GM18499 (cell line): Measurements from ENCODE around the gene MYOF.
"Not testable (repeated sequence)": the region's sequence is repeated elsewhere in the genome, so short reads cannot be mapped to it uniquely, and the experiment has no call there.

Experiments
- ATAC-seq: cut with Tn5 transposase; IDR thresholded peaks from one replicate; pipeline ENCODE4 v1.9.1; 2021; ENCODE audit warnings: moderate number of reproducible peaks; ENCODE audit not compliant: insufficient read depth, unreplicated experiment

Gene MYOF

DNA sequence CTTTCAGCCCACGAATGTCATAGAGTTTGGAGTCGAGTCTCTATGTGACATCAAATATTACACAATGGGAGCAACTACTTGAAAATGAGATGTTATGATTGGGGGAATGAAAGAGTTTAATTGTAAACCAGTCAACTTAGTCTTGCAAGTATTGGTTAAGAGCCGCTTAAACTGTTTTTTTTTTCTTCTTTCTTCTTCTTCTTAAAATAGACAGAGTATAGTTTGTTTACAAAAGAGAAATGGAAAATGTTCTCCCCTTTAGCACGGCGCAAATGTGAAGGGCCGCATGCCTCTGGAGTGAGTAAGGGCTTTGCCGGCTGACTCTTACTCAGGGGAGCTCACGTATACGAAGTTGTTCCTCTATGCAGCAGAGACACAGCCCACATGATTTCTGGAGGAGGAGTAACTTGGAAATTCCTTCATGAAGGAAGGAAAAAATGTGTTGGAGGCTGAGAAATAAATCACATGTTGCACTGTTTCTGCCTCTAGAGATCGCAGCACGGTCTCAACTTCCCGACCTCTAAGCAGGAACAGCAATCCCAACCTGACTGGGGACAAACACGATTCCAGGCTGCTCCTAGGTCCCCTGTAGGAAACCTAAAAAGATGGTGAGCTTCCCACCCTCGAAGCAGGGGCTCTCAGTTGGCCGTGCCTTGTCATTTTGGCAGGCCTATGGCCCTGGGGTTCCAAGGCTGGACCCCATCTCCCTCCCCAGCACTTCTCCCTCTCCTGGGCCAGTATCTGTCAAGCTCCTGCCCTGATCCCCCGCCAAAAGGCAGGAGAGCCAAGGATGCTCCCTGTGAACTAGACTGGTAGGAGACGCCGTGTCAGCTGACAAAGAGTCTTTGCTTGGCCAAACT lies 44.8 kb downstream of the MYOF start:
- no peak for ATAC-seq

DNA sequence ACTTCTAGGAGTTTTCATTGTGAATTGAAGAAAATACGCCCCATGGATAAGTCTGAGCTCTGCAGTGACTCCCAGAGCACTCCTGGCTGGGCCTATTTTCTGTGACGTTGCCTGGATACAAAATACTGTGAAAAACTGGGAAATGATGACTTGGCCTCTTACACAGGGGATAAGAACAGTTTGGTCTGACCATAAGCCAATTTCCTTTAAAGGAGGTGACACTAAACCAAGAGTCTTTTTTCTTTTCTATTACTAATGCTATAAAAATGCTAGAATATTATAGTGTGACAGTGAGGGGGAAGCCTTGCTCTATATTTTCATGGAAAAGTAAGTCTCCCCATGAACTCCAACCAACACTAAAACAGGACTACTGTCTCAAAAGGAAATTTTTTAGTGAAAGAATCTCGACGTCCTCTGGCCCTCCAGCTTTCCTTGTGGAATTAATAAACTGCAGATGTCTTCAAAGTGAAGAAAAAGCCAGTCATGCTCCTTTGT lies 45.5 kb downstream of the MYOF start:
- no peak for ATAC-seq

DNA sequence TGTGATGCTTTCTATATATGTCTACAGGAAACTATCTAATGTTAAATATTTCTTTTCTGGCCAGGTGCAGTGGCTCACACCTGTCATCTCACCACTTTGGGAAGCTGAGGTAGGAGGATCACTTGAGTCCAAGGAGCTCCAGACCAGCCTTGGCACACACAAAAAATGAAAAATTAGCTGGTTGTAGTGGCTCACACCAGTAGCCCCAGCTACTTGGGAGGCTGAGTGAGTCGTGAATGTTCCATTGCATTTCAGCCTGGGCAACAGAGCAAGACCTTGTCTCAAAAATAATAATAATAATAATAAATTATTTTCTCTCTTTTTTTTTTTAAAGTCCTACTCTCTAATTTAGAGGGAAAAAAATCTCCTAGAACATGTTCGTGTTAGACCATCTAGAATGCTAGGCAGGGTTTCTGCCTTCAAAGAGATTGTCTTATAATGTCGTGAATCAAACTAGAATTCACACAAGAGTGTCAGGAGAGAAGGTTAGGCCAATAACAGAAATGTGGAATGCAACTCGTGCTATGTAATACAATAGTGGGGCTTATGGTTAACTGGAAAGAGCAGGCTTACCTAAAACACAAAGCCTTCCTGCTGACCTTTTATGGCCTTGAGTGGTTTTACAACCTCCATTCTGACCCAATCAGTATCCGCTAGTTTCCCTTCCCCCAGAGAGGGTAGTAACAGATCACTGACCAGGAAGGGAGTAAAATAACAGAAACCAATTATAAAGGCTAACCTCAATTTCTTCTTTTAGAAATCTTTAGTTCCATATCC lies 46.3 kb downstream of the MYOF start:
- no peak for ATAC-seq

DNA sequence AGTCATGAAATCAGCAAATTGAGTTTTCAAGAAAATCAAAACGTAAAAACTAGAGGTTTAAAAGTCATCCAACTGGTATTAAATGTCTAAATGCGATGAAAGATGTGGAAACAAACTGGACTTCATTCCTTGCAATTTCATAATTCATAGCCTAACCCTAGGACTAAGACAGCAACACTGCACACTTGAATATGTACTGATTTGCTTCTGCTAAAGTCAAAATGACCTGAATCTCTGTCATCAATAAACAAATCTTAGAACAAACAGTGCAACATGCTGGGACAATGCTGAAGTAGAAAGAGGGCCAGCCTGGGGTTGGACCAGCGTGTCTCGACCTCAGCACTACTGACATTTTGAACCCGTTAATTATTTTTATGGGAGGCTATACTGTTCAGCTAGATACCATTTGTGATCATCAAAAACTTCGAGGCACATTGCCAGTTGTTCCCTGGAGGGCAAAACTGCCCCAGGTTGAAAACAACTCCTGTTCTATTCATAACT lies 47.1 kb downstream of the MYOF start:
- ATAC-seq: no peak

DNA sequence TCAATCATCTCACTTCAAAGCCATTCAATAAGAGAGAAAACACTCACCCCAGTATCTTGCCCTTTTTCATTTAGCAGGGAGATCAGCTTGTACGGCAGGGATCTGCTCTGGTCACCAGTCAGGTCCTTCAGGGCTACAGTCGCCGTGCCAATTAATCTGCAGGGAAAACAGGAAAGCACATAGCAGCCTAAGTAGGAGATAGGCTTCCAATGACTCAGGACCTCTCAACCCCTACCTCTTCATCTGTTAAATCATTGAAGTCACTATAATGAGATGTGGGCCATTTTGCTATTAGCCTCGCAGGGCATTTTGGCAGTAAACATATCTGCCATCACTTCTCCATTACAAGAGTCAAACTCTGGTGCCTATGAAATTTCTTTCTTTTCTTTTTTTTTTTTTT lies 50.8 kb downstream of the MYOF start:
- ATAC-seq: no peak

DNA sequence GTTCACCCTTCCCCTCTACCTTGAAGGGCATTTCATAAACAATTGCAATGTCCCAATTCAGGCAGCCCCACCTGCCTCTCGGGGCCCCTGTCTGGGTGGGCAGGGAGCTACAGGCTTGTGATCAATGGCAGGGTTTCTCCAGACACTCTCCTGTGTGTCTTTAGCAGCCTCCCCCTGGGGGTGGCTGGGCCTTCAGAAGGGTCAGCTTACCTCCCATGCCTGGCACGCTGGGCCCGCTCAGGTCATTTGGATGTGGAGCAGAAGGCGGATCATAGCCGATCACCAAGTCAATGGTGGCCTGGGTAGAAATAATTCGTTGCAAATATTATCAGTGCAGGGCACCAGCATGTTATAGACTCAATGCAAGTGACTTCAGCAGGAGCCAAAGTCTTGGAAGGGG lies 56.3 kb downstream of the MYOF start:
- no peak for ATAC-seq

DNA sequence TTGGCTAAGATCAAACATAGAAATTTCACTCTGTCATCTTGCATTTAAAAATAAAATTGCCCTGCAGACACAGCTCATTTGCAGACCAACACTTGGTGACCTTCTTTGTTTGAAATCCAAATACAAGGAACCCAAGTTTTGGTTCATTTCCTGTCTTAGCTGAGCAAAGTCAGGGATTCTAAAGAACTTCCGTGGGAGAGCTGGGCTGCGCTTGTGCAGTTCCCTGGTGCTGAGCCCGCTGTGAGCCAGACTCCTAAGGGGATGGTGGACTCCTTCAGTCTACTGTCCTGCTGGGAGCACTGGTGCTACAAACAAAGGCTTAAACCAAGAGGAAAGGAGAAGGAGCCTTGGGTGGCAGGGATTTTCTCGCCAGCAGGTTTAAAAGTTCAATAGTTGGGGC lies 60.0 kb downstream of the MYOF start:
- ATAC-seq: no peak

GRCh38 chr10:93420944-93421825 lies 60.9 kb downstream of the MYOF start:
- no peak for ATAC-seq

GRCh38 chr10:93420091-93420490 lies 62.0 kb downstream of the MYOF start:
- no peak for ATAC-seq

DNA sequence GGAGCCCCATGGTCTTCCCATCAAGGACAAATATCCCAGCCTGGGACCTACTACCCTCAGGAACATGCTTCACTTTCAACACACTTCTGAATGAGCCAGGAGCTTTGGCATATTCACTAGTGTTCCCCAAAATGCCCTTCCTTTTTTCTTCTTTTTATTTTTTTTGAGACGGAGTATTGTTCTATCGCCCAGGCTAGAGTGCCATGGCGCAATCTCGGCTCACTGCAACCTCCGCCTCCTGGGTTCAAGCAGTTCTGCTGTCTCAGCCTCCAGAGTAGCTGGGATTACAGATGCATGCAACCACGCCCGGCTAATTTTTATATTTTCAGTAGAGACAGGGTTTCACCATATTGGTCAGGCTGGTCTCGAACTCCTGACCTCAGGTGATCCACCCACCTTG lies 63.1 kb downstream of the MYOF start:
- ATAC-seq: not testable (repeated sequence)

DNA sequence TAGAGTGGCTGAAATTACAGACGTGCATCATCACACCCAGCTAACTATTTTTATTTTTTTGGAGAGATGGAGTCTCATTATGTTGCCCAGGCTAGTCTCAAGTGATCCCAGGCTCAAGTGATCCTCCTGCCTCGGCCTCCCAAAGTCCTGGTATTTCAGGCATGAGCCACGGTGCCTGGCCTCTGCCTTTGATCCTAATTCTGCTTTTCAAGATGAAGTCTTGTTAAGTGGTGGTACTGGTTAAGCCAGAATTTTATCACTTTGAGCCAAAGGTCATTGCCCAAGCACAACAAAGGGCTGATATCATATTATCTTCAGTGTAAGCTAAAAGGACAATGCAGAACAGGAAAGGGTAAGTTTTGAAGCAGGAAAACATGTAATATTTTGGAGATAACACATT lies 64.2 kb downstream of the MYOF start:
- ATAC-seq: no peak

DNA sequence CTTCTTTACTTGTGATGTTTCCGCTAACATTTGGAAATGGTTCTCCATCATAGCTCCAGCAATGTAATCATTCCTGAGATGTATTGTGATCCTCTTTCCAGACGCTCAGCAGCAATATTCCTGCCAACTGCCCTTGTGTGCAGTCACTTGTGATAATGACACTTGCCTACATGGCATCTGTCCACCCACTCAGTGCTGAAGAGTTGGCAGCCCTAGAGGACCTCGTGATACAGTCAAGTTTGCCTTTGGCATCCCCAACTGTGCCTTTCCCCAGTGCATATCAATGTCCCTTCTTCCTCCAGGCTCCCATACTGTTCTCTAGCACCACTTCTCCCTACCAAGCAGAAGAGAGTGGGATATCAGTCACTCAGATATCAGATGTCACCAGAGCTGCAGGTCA lies 64.9 kb downstream of the MYOF start:
- ATAC-seq: no peak

- ATAC-seq: no peak
These were observed 65.3 kb downstream of the MYOF start for GRCh38 chr10:93416824-93417223.

DNA sequence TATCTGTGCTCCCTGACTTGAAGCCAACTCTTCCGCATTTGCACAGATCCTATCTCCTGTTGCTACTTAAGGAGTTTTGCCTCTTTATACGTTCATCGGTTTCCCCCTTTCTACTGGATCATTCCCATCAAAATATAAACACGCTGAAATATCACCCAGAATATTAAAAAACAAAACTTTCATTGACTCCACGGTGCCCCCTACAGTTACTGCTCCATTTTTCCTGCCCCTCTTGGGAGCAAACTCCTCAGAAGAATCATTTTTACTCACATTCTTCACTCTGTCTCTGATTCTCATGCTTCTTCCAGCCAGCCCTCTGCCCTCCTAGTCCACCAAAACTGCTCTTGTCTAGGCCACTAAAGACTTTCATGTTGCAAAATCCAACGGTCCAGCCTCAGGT lies 66.4 kb downstream of the MYOF start:
- ATAC-seq: no peak

GRCh38 chr10:93413252-93413689 lies 68.9 kb downstream of the MYOF start:
- no peak for ATAC-seq

- no peak for ATAC-seq
These were observed 69.3 kb downstream of the MYOF start for GRCh38 chr10:93412801-93413200.

- no peak for ATAC-seq
These were observed 71.3 kb downstream of the MYOF start for GRCh38 chr10:93410697-93411348.

- ATAC-seq: no peak
These were observed 73.4 kb downstream of the MYOF start for GRCh38 chr10:93408783-93409182.

- ATAC-seq: no peak
These were observed 75.6 kb downstream of the MYOF start for GRCh38 chr10:93406364-93407145.
